Astrocyte (in vitro differentiated cells and primary cell): ENCODE data around the gene TSPEAR.

Experiments
- CTCF ChIP-seq: IDR thresholded peaks from 2 replicates; pipeline ENCODE4 v1.5.1; 2011; ENCODE audit warnings: low read depth, mild to moderate bottlenecking, inconsistent platforms, low read length, moderate library complexity; ENCODE audit not compliant: insufficient read depth
- EZH2 ChIP-seq: IDR thresholded peaks from 2 replicates; pipeline ENCODE4 v1.6.1; 2012; ENCODE audit warnings: mild to moderate bottlenecking, low read length, inconsistent platforms; ENCODE audit not compliant: insufficient read depth

GRCh38 chr21:44466351-44466954 lies 244.9 kb downstream of the TSPEAR start:
- TF ChIP-seq CTCF: no peak
- TF ChIP-seq EZH2: no peak
